Measurements from ENCODE around the gene DVL1. TPM values are rescaled to one million over a fixed set of nuclear protein-coding genes. Genes with fewer than 3 reads are reported as not detected.

The DVL1 gene
- total and polyA plus RNA-seq, 9 of the 15 experiments (the other 6 are each of a cell fraction or from before 2014, with no cell fraction given): 0.62 to 135 (median 24.3) TPM

- TF ChIP-seq ZBTB1 (CRISPR knock-in tag; IDR thresholded peaks at IDR 0.05; ENCODE audit: borderline replicate concordance, low read depth) (no peak), SAFB2 (IDR thresholded peaks at IDR 0.05; ENCODE audit: borderline replicate concordance, low read depth, low read length, severe bottlenecking) (no peak), ZNF398 (CRISPR knock-in tag; IDR thresholded peaks at IDR 0.05) (no peak), ELK1 (CRISPR knock-in tag; IDR thresholded peaks at IDR 0.05) (no peak), MIER1 (IDR thresholded peaks at IDR 0.05; ENCODE audit: low read depth) (no peak), ZBTB49 (CRISPR knock-in tag; IDR thresholded peaks at IDR 0.05; ENCODE audit: borderline replicate concordance) (no peak), ZNF507 (tag; conservative IDR thresholded peaks at IDR 0.05) (no peak), SMAD1 (IDR thresholded peaks at IDR 0.05; ENCODE audit: low read depth, low read length, partially characterized antibody) (no peak), ZBTB26 (CRISPR knock-in tag; IDR thresholded peaks at IDR 0.05) (no peak), E2F3 (CRISPR knock-in tag; IDR thresholded peaks at IDR 0.05) (no peak), HOXB6 (CRISPR knock-in tag; IDR thresholded peaks at IDR 0.05; ENCODE audit: borderline replicate concordance) (no peak), ZNF57 (CRISPR knock-in tag; IDR thresholded peaks at IDR 0.05) (no peak), DIDO1 (tag; IDR thresholded peaks at IDR 0.05; ENCODE audit: low read depth) (no peak), NONO (IDR thresholded peaks at IDR 0.05; ENCODE audit: low read depth in 2 of 2, low read length in 1 of 2) (peak; percentile 78 to 88), ETV6 (IDR thresholded peaks at IDR 0.05; ENCODE audit: borderline replicate concordance in 1 of 2, low read depth in 2 of 2, low read length in 1 of 2) (no peak), ETV6 (CRISPR knock-in tag; IDR thresholded peaks at IDR 0.05; ENCODE audit: borderline replicate concordance) (no peak), HNRNPK (IDR thresholded peaks at IDR 0.05; ENCODE audit: low read depth, low read length, poor library complexity, severe bottlenecking) (no peak), ZNF639 (CRISPR knock-in tag; conservative IDR thresholded peaks at IDR 0.05 in 1 of 2, IDR thresholded peaks at IDR 0.05 in 1 of 2) (peak in 1 of 2 experiments; percentile 92; a peak in 2 of 4 replicates)
These were observed at the start of gene DVL1 (continued) for GRCh38 chr1:1349256-1350012.
